ENCODE measurements around the gene ATP1B1.

- TF ChIP-seq CTCF (IDR thresholded peaks at IDR 0.05): no peak
- TF ChIP-seq POLR2A (IDR thresholded peaks at IDR 0.05): no peak
Measured at GRCh38 chr1:169117014-169117413, 10.5 kb downstream of the ATP1B1 start.

Measured in heart left ventricle (tissue), 13 donors.